GM12878 (cell line): Measurements from ENCODE around the gene NECTIN2. TPM values are rescaled to one million over a fixed set of nuclear protein-coding genes. Genes with fewer than 3 reads are reported as not detected.

Source experiments
- ATAC-seq: fragments of 200-7000 bp; cut with Tn5 transposase; 3 replicates; pipeline ENCODE4 v1.9.1; 2020; ENCODE audit warnings: mild to moderate bottlenecking, moderate library complexity
- BruUV-seq: library from RNA; stranded (reverse); fragments of 400-500 nt; replicated peaks from 2 replicates; lab custom pipeline; 2021; lab: Mats Ljungman, UMichigan
- CTCF ChIA-PET: fragments of 300-600 bp; sonication (Branson Sonifier 250); formaldehyde crosslinking; extraction: SDS; loops from one replicate; lab custom pipeline; 2021; ENCODE audit warnings: inconsistent platforms; lab: Yijun Ruan, JAX
- POLR2A ChIA-PET: fragments of 350-600 bp; formaldehyde crosslinking; extraction: SDS; loops from one replicate; lab custom pipeline; 2021; ENCODE audit warnings: inconsistent platforms; lab: Charles Lee
- RAD21 ChIA-PET: fragments of 300-600 bp; sonication (Branson Sonifier 250); formaldehyde crosslinking; loops from one replicate; lab custom pipeline; 2023; ENCODE audit warnings: antibody characterized with exemption; ENCODE audit not compliant: unreplicated experiment; lab: Charles Lee
- SMC1A ChIA-PET: fragments of 300-600 bp; sonication (Branson Sonifier 250); formaldehyde crosslinking; loops from one replicate; lab custom pipeline; 2023; ENCODE audit not compliant: unreplicated experiment, uncharacterized antibody; lab: Charles Lee
- DNase-seq: peaks from one replicate; pipeline ENCODE4 v3.0.0-alpha.2; 2011; ENCODE audit warnings: low read depth, low spot score
- FAIRE-seq: peaks from 3 replicates; lab custom pipeline; 2011; peaks lifted over from hg19 to GRCh38; lab: Jason Lieb, UNC
- H2AFZ ChIP-seq: 2 replicates; pipeline ENCODE4 v1.6.0; 2011; ENCODE audit warnings: low read depth, low read length, control low read depth; ENCODE audit not compliant: control insufficient read depth
- H3K27ac ChIP-seq: 2 replicates; pipeline ENCODE4 v1.5.1; 2011; ENCODE audit warnings: control low read depth; ENCODE audit not compliant: control insufficient read depth, insufficient read depth
- H3K27me3 ChIP-seq, 2 experiments: replicated peaks in 1 of 2; 2 replicates each; pipeline versions ENCODE4 v1.6.0 to v1.6.1; 2011; ENCODE audit warnings: low read length in 1 of 2; ENCODE audit not compliant: control insufficient read depth in 2 of 2, insufficient read depth in 2 of 2
- H3K36me3 ChIP-seq, 2 experiments: 2 replicates each; pipeline ENCODE4 v1.5.1; 2011; ENCODE audit warnings: low read length in 1 of 2; ENCODE audit not compliant: control insufficient read depth in 2 of 2, insufficient read depth in 2 of 2
- H3K4me1 ChIP-seq: 2 replicates; pipeline ENCODE4 v1.6.1; 2011; ENCODE audit warnings: mild to moderate bottlenecking, low read length, moderate library complexity, mixed read lengths; ENCODE audit not compliant: control insufficient read depth, insufficient read depth
- H3K4me2 ChIP-seq: 2 replicates; pipeline ENCODE4 v1.6.0; 2011; ENCODE audit warnings: control low read depth; ENCODE audit not compliant: control insufficient read depth, insufficient read depth
- H3K4me3 ChIP-seq: fragments of 200-600 bp; sonication (generic); 2 replicates; pipeline ENCODE4 v1.5.1; 2016
- H3K79me2 ChIP-seq: 2 replicates; pipeline ENCODE4 v1.6.0; 2011; ENCODE audit warnings: low read length; ENCODE audit not compliant: control insufficient read depth, insufficient read depth
- H3K9ac ChIP-seq: 2 replicates; pipeline ENCODE4 v1.8.0; 2011; ENCODE audit warnings: low read length, control low read depth, mixed read lengths; ENCODE audit not compliant: control insufficient read depth, insufficient read depth
- H3K9me3 ChIP-seq: replicated peaks from 3 replicates; pipeline ENCODE4 v1.5.1; 2011; ENCODE audit warnings: mild to moderate bottlenecking, low read length; ENCODE audit not compliant: control insufficient read depth, insufficient read depth
- H4K20me1 ChIP-seq: 2 replicates; pipeline ENCODE4 v1.6.0; 2011; ENCODE audit not compliant: control insufficient read depth, insufficient read depth
- ASH2L ChIP-seq: fragments of 300-600, 200-600 bp; sonication (generic); IDR thresholded peaks from 2 replicates; pipeline ENCODE4 v1.6.1; 2017; ENCODE audit warnings: low read depth, mild to moderate bottlenecking, borderline replicate concordance
- CUX1 ChIP-seq: IDR thresholded peaks from 2 replicates; pipeline ENCODE4 v1.6.1; 2012; ENCODE audit warnings: improper control_type of control experiment, low read depth, low read length; ENCODE audit not compliant: insufficient replicate concordance
- EED ChIP-seq: sonication (generic); IDR thresholded peaks from 2 replicates; pipeline ENCODE4 v1.6.1; 2016; ENCODE audit warnings: antibody characterized with exemption, low read depth
- EGR1 ChIP-seq, 2 experiments: IDR thresholded peaks; 1 replicate in 1 of 2; 2 replicates in 1 of 2; pipeline ENCODE4 v1.6.1; 2011 to 2012; ENCODE audit warnings: low read depth in 2 of 2, low read length in 2 of 2, borderline replicate concordance in 1 of 2, mild to moderate bottlenecking in 1 of 2, moderate library complexity in 1 of 2
- HDAC6 ChIP-seq: fragments of 200-600 bp; sonication (generic); IDR thresholded peaks from one replicate; pipeline ENCODE4 v1.8.0; 2017; ENCODE audit warnings: antibody characterized with exemption; ENCODE audit not compliant: unreplicated experiment
- HSF1 ChIP-seq: fragments of 150-350 bp; IDR thresholded peaks from 2 replicates; pipeline ENCODE4 v1.6.1; 2014; ENCODE audit warnings: mild to moderate bottlenecking, low read depth, low read length
- JUND ChIP-seq: IDR thresholded peaks from 2 replicates; pipeline ENCODE4 v1.6.1; 2012; ENCODE audit warnings: low read depth, mild to moderate bottlenecking, low read length, improper control_type of control experiment, moderate library complexity
- MYB ChIP-seq: fragments of 150-350 bp; IDR thresholded peaks from 2 replicates; pipeline ENCODE4 v1.6.1; 2014; ENCODE audit warnings: mild to moderate bottlenecking, low read depth, low read length, borderline replicate concordance
- PAX5 ChIP-seq: IDR thresholded peaks from 2 replicates; pipeline ENCODE4 v1.6.1; 2011; ENCODE audit warnings: low read depth, low read length, borderline replicate concordance
- PAX8 ChIP-seq: fragments of 450-650 bp; IDR thresholded peaks from 2 replicates; pipeline ENCODE4 v1.6.1; 2017; ENCODE audit warnings: mild to moderate bottlenecking, moderate library complexity
- RCOR1 ChIP-seq: conservative IDR thresholded peaks from 2 replicates; pipeline ENCODE4 v1.6.1; 2012; ENCODE audit warnings: low read depth, low read length, improper control_type of control experiment
- SIX5 ChIP-seq: IDR thresholded peaks from 2 replicates; pipeline ENCODE4 v1.6.1; 2011; ENCODE audit warnings: mild to moderate bottlenecking, low read depth, low read length, moderate library complexity; ENCODE audit not compliant: severe bottlenecking
- TAF1 ChIP-seq: IDR thresholded peaks from 2 replicates; pipeline ENCODE4 v1.6.1; 2011; ENCODE audit warnings: mild to moderate bottlenecking, low read depth, low read length, borderline replicate concordance
- TCF7 ChIP-seq: IDR thresholded peaks from 2 replicates; pipeline ENCODE4 v1.6.1; 2014; ENCODE audit warnings: antibody characterized with exemption, borderline replicate concordance
- ZNF217 ChIP-seq: fragments of 450-650 bp; IDR thresholded peaks from 2 replicates; pipeline ENCODE4 v1.6.1; 2017; ENCODE audit warnings: antibody characterized with exemption, mild to moderate bottlenecking
- whole genome bisulfite sequencing: methylation state at CpG from one replicate; pipeline ENCODE4 v1.1.6; 2016; ENCODE audit warnings: low lambda C conversion rate; ENCODE audit not compliant: insufficient replicate concordance, insufficient coverage; ENCODE audit errors: missing lambda C conversion rate; 5-methylcytosine and 5-hydroxymethylcytosine counted together
- in situ Hi-C: fragments of 300-500 bp; cut with MboI; formaldehyde crosslinking; loops from 9 replicates; pipeline ENCODE4 v1.14.3; 2018; ENCODE audit warnings: mixed read lengths
- intact Hi-C: fragments of 100-400 bp; cut with micrococcal nuclease; formaldehyde crosslinking; loops from one replicate; pipeline ENCODE4 v1.14.2; 2022; ENCODE audit not compliant: unreplicated experiment
- polyA plus RNA-seq, 11 experiments: library from polyadenylated mRNA; depleted of rRNA in 4 of 11; unstranded in 6 of 11; stranded (reverse) in 5 of 11; fragments of >200 nt; fragmentation: Nextera tagmentation in 4 of 11; fragmentation: Illumina TruSeq in 1 of 11; extraction: Ambion mirVana in 4 of 11; extraction: Trizol in 1 of 11; gene quantifications; 1 replicate in 1 of 11; 2 replicates in 10 of 11; pipeline versions ENCODE4 v1.2.1 to v1.2.3, GENCODE V29; 2011 to 2016; ENCODE audit warnings: inconsistent platforms in 2 of 11, missing spikeins in 2 of 11, low read depth in 1 of 11
- total RNA-seq, 4 experiments: library from RNA; depleted of rRNA in 3 of 4; stranded (reverse); fragments of >200 nt in 3 of 4; fragmentation: Illumina TruSeq in 1 of 4; extraction: Trizol in 1 of 4; gene quantifications; 2 replicates each; pipeline versions ENCODE4 v1.2.1 to v1.2.3, GENCODE V29; 2013 to 2021

The NECTIN2 gene
- total and polyA plus RNA-seq, 10 of the 15 experiments (the other 5 are each of a cell fraction or from before 2014, with no cell fraction given), result 0.05 to 0.36 (median 0.26) TPM; not detected in 5

DNA sequence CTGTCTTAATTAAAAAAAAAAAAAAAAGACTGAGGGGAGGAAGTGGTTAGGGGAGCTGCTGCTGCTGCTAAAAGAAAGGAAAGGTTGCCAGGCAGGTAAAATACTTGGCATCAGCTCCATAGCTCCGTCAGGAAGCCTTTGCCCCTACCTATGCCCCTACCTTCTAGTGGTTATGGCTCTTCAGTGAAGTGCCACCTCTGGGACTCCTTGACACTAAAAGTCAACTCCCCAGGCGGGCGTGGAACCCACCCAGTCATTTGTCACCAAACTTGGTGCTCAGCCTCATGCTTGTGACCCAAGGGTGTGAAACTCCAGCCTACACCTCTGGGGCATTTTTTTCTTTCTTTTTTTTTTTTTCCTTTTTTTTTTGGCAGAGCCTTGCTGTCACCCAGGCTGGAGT lies 4.9 kb upstream of the NECTIN2 start:
- in situ Hi-C loops, result no loop called here
- CTCF ChIA-PET, result interaction anchor here (2.3 kb wide), 1 partner anchor 118 kb away, joined by 10 read pairs; no protein-coding TSS in a partner anchor
- RAD21 ChIA-PET, result interaction anchor here (1.2 kb wide), 1 partner anchor 187 kb away, joined by 3 read pairs; no protein-coding TSS in a partner anchor
- no peak for ATAC-seq
- Histone ChIP-seq H3K4me3 (no peak overlapping the region), H3K9me3 (no peaks in the 10 kb centered on the region), H3K4me2 (no peak overlapping the region), H3K36me3 (no peaks in the 10 kb centered on the region), H3K4me1 (peaks cover 8% of the 10 kb centered on the region), H3K27ac (no peak overlapping the region), H3K27me3 (no peaks in the 10 kb centered on the region; a peak in 1 of 4 replicates), H3K79me2 (no peaks in the 10 kb centered on the region), H4K20me1 (no peaks in the 10 kb centered on the region), H3K9ac (no peak overlapping the region), H2AFZ (no peak overlapping the region)
- SMC1A ChIA-PET, result interaction anchor here (0.6 to 2.5 kb wide), 4 partner anchors 57 to 117 kb away, joined by 3 to 7 read pairs (median 5); no protein-coding TSS in a partner anchor
- WGBS, result 18% methylated on average over 3 of the region's 3 CpGs
- TF ChIP-seq PAX5 (no peak), CUX1 (no peak), PAX8 (no peak), RCOR1 (no peak), SIX5 (no peak), ZNF217 (no peak), HDAC6 (no peak), TAF1 (no peak), TCF7 (no peak), EGR1 (IDR thresholded peaks at IDR 0.05; ENCODE audit: borderline replicate concordance in 1 of 2, low read depth in 2 of 2, low read length in 2 of 2) (no peak), ASH2L (no peak), MYB (no peak), JUND (no peak), HSF1 (no peak), EED (no peak)
- no peak for FAIRE-seq
- no peak for DNase-seq
- no TSS peak for BruUV-seq
- intact Hi-C loops, result loop anchor here (5.0 to 10.0 kb wide), 2 partner anchors 39 to 186 kb away; no protein-coding TSS in a partner anchor
- POLR2A ChIA-PET, result interaction anchor here (0.6 kb wide), 1 partner anchor 70 kb away, joined by 3 read pairs; no protein-coding TSS in a partner anchor
